Skeletal muscle satellite cell (primary cell): ENCODE measurements around the gene ZNHIT1.
"Not testable (repeated sequence)": the region's sequence is repeated elsewhere in the genome, so short reads cannot be mapped to it uniquely, and the experiment has no call there.

Experiments used
- H3K27me3 ChIP-seq: 2 replicates; pipeline ENCODE4 v1.7.0; 2013; ENCODE audit warnings: low read length; ENCODE audit not compliant: control insufficient read depth, insufficient read depth
- H3K36me3 ChIP-seq: 2 replicates; pipeline ENCODE4 v1.7.0; 2013; ENCODE audit warnings: mild to moderate bottlenecking, control low read depth, low read length; ENCODE audit not compliant: insufficient read depth
- H3K4me1 ChIP-seq: 2 replicates; pipeline ENCODE4 v1.7.0; 2013; ENCODE audit warnings: low read length; ENCODE audit not compliant: control insufficient read depth, insufficient read depth
- H3K4me2 ChIP-seq: 2 replicates; pipeline ENCODE4 v1.7.0; 2013; ENCODE audit warnings: mild to moderate bottlenecking, low read length
- H3K4me3 ChIP-seq: 2 replicates; pipeline ENCODE4 v1.7.0; 2013; ENCODE audit warnings: low read length
- H3K9ac ChIP-seq: 2 replicates; pipeline ENCODE4 v1.7.0; 2013; ENCODE audit warnings: mild to moderate bottlenecking, low read depth, low read length, moderate library complexity
- H3K9me3 ChIP-seq: replicated peaks from 2 replicates; pipeline ENCODE4 v1.7.0; 2013; ENCODE audit warnings: mild to moderate bottlenecking, control low read depth, low read length

The ZNHIT1 gene

DNA sequence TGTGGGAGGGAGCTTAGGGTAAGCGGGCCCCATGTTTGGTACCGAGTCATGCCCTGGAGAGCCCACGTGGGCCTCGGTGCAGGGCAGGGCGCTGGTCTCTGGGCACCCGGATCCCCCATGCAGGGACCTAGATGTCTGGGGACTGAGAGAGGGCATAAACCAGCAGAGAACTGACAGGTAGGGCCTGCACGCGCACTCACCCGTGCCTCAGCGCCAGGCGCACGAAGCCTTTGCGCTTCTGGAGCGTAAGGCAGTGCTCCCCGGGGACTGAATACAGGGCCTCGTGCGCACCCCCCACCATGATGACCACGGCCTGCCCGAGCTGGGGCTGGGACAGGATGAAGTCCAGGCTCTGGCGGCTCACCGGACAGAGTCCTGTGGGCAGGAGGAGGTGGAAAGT lies 20.0 kb upstream of the ZNHIT1 start:
- H3K9me3 ChIP-seq = no peaks in the 10 kb centered on the region
- peaks cover 29% of the 10 kb centered on the region for H3K27me3 ChIP-seq
- H3K4me3 ChIP-seq = no peak overlapping the region
- H3K4me2 ChIP-seq = no peak overlapping the region
- no peak overlapping the region for H3K9ac ChIP-seq
- H3K4me1 ChIP-seq = peaks cover 7% of the 10 kb centered on the region
- H3K36me3 ChIP-seq = no peaks in the 10 kb centered on the region

DNA sequence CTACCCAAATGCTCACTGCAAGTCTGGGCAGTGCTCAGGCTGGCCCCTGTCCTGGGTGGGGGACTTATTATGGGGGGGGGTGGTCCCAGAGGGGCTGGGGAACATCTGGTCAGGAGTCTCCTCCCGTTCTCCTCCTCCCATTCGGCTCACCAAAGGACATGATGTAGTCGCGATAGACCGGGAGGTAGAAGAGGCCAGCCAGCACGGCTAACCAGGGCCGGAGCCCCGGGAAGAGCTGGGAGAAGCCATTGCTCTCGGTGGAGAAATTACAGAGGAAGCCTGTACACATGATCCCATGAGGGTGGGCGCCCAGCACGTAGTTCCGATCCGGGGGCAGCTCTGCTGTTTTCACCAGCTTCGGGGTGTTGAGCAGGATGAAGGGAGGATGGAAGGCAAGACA lies 19.5 kb upstream of the ZNHIT1 start:
- no peak overlapping the region for H3K9ac ChIP-seq
- H3K36me3 ChIP-seq = no peaks in the 10 kb centered on the region
- H3K4me2 ChIP-seq = no peak overlapping the region
- peaks cover 7% of the 10 kb centered on the region for H3K4me1 ChIP-seq
- H3K4me3 ChIP-seq = no peak overlapping the region
- no peaks in the 10 kb centered on the region for H3K9me3 ChIP-seq
- peaks cover 33% of the 10 kb centered on the region for H3K27me3 ChIP-seq

DNA sequence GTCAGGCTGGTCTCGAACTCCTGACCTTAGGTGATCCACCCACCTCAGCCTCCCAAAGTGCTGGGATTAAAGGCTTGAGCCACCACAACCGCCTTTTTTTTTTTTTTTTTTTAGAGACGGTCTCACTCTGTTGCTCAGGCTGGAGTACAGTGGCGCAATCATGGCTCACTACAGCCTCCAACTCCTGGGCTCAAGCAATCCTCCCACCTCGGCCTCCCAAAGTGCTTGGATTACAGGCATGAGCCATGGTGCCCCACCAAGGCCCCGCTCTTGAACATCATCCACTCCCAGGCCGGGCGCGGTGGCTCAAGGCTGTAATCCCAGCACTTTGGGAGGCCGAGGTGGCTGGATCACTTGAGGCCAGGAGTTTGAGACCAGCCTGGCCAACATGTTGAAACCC lies 18.4 kb upstream of the ZNHIT1 start:
- not testable (repeated sequence) for H3K36me3 ChIP-seq, H3K4me1 ChIP-seq, H3K4me2 ChIP-seq, H3K4me3 ChIP-seq, H3K9me3 ChIP-seq, H3K9ac ChIP-seq
- peaks cover 33% of the 10 kb centered on the region for H3K27me3 ChIP-seq

DNA sequence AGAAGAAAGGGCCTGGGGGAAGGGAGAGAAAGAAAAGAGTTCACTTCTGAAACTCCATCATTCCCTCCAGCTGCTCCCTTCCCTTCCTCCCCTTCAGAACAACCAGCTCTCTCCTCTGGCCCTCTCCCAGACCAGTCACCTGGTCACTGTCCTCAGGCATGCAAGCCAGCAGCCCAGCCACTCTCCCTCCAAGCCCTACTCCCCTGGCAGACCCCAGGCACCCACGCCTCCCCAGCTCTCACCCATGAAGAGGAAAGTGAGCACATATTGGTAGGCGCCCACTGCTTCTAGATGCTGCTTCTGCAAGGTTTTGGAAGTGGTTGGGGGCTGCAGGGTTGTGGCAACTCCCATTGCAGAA lies 17.5 kb upstream of the ZNHIT1 start:
- Histone ChIP-seq H3K36me3 (no peaks in the 10 kb centered on the region), H3K9ac (no peak overlapping the region), H3K27me3 (peaks cover 33% of the 10 kb centered on the region), H3K4me2 (no peak overlapping the region), H3K4me3 (no peak overlapping the region), H3K4me1 (peaks cover 7% of the 10 kb centered on the region), H3K9me3 (no peaks in the 10 kb centered on the region)

DNA sequence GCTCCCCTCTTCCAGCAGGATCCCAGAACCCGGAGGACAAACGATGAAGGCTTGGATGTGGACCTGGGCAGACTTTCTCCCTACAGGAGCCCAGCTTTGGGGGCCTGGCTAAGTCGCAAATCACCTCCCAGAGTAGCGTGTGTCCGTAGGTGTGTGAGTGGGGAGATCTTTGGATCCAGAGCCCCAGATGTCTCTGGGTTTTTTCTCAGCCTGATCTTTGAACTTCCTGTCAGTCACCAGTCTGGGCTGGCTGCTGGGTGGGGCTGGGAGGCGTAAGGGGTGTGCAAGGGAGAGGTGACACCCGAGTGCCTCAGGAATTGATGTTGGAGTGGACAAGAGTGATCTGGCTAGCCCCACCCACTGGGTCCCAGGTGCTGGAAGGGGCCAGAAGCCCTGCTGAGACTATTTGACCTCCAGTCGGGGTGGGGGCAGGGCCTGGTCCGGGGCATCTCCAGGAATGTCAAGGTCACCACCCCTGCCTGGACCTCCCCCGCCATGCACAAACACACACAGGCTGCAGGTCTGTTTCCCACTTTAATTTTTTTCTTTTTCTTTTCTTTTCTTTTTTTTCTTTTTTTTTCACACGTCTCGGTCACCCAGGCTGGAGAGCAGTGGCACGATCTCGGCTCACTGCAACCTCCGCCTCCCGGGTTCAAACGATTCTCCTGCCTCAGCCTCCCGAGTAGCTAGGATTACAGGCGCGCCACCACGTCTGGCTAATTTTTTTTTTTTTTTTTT lies 16.9 kb upstream of the ZNHIT1 start, which contains the start of gene MOGAT3:
Gene MOGAT3 (minus strand): TSS at position 175 of the 738 bp plus-strand sequence. CDS start 182 bp downstream, outside the sequence.
- no peak within 1 kb of the TSS for H3K4me3 ChIP-seq
- H3K4me2 ChIP-seq = peak within 1 kb of the TSS; percentile 63
- no peaks in the 10 kb centered on the region for H3K9me3 ChIP-seq
- peaks cover 7% of the 10 kb centered on the region for H3K4me1 ChIP-seq
- peaks cover 33% of the 10 kb centered on the region for H3K27me3 ChIP-seq
- no peak within 1 kb of the TSS for H3K9ac ChIP-seq
- H3K36me3 ChIP-seq = peaks cover 3% of the 10 kb centered on the region

DNA sequence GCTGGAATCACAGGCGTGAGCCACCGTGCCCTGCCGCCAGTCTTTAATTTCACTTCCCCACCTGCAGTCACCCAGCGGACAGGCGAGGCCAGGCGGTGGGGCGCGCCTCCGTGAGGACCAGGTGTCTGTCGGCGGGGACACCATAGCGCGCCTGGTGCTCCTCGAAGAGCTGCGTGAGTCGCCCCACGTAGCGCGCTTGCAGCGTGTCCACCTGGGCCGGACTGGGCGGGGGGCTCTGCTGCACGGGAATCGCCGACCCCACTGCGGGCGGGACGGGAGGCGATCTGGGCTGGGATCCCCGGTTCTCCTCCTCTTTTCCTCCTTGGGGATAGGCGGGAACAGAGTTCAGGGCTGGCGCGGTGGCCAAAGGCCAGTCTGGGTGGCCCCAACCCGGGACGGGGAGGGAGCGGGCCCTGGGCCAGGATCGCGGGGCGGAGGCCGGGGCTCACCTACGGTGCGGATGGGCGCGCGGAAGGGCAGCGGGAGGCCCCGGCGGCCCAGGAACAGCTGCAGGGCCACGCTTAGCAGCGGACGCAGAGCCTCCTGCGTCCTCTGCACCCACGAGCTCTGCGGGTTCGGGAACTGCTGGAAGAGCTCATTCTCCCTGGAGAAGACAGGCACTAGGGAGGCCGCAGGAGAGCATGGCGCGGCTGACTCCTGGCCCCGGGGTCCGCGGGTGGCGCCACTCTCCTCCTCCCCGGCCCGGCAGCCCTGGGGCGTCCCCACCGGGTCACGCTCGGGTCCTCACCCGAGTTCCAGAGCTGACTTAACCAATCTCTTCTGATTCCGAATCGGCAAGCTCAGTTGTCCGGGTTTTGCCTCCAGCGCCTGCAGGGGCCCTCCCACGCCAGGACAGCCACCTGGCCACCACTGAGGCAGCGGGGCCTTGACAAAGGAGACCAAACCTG lies 16.0 kb upstream of the ZNHIT1 start:
- peaks cover 33% of the 10 kb centered on the region for H3K27me3 ChIP-seq
- peaks cover 9% of the 10 kb centered on the region for H3K36me3 ChIP-seq
- no peak overlapping the region for H3K9ac ChIP-seq
- no peak overlapping the region for H3K4me3 ChIP-seq
- peak overlapping the region; percentile 63 for H3K4me2 ChIP-seq
- no peaks in the 10 kb centered on the region for H3K9me3 ChIP-seq
- peaks cover 7% of the 10 kb centered on the region for H3K4me1 ChIP-seq

DNA sequence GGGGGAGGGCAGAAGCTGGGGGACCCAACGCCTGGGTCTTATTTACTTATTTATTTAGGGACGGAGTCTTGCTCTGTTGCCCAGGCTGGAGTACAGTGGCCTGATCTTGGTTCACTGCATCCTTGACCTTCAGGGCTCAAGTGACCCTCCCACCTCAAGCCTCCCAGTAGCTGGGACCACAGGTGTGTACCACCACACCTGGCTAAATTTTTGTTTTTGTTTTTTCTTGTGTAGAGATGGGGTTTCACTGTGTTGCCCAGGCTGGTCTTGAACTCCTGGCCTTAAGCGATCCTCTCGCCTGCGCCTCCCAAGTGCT lies 15.4 kb upstream of the ZNHIT1 start:
- peaks cover 7% of the 10 kb centered on the region for H3K4me1 ChIP-seq
- no peak overlapping the region for H3K9ac ChIP-seq
- H3K27me3 ChIP-seq = peaks cover 33% of the 10 kb centered on the region
- H3K4me3 ChIP-seq = no peak overlapping the region
- H3K4me2 ChIP-seq = no peak overlapping the region
- H3K36me3 ChIP-seq = peaks cover 13% of the 10 kb centered on the region
- no peaks in the 10 kb centered on the region for H3K9me3 ChIP-seq

DNA sequence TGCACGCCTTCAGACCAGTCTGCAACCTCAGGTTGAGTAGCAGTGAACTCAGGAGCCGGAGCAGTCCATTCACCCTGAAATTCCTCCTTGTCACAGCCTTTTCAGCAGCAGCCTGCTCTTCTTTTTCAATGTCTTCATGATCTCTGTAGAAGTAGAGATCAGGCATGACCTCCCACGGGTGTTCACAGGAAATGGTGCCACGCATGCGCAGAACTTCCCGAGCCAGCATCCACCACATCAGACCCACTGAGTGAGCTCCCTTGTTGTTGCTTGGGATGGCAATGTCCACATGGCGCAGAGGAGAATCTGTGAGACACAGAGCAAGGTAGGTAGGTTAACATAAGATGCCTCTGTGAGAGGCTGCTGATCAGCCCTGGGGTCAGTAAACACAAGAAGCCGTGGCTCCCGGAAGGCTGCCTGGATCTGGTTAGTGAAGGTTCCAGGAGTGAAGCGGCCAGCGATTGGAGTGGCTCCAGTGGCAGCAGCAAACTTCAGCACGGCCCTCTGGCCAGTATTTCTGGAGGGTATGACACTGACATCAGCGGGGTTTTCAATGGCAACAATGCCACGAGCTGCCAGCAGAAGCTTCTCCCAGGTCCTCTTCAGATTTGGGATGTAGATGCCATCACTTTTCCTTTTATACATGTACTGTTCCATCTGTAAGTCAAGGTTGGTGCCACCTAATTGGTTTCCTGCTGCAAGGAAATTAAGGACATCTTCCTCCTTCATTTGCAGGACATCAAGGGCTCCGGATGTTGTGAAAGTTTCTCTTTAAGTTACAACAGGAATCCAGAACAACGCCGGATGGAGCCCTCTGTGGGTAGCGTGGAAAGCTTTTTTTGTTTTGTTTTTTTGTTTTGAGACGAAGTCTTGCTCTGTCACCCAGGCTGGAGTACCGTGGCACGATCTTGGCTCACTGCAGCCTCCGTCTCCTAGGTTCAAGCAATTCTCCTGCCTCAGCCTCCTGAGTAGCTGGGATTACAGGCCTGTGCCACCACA lies 13.9 kb upstream of the ZNHIT1 start:
- H3K4me3 ChIP-seq, H3K4me1 ChIP-seq, H3K9me3 ChIP-seq, H3K9ac ChIP-seq: not testable (repeated sequence)
- Histone ChIP-seq H3K27me3 (peaks cover 33% of the 10 kb centered on the region), H3K36me3 (peaks cover 18% of the 10 kb centered on the region), H3K4me2 (peak overlapping the region; percentile 8)

DNA sequence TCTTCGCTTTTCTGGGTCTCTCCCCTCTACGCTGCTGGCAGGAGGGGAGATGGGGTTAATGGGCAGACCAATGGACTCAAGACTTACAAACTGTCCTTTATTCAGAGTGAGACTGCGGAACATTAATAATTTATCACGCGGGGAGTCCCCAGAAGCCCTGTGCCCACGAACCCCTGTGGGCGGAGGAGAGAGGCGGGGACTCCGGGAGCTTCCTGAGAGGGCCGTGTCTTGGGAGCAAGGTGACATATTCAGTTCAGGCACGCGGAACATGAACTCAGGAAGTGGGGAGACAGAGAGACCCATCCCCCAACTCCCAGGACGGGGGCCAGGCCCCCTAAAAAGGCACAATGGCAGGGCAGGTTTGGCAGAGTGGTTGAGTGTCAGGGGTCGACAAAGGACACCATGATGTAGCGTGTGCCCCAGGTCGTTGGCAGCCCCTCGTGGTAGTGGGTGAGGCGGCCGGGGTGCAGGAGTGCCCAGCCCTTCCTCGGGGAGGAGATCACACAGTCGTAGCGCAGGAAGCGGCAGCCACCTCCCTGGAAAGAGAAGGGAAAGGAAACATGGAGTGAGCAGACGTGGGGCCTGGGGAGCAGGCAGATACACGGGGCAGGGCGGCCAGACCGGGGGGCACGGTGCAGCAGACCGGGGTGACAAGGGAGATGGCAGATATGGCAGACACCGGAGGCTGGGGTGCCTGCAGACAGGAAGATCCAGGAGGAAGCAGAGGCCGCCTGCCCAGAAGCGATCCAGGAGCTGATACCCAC lies 11.9 kb upstream of the ZNHIT1 start:
- no peak overlapping the region for H3K4me3 ChIP-seq
- peaks cover 20% of the 10 kb centered on the region for H3K27me3 ChIP-seq
- no peak overlapping the region for H3K4me2 ChIP-seq
- H3K36me3 ChIP-seq = peaks cover 32% of the 10 kb centered on the region
- H3K9ac ChIP-seq = no peak overlapping the region
- no peaks in the 10 kb centered on the region for H3K9me3 ChIP-seq
- peaks cover 7% of the 10 kb centered on the region for H3K4me1 ChIP-seq

DNA sequence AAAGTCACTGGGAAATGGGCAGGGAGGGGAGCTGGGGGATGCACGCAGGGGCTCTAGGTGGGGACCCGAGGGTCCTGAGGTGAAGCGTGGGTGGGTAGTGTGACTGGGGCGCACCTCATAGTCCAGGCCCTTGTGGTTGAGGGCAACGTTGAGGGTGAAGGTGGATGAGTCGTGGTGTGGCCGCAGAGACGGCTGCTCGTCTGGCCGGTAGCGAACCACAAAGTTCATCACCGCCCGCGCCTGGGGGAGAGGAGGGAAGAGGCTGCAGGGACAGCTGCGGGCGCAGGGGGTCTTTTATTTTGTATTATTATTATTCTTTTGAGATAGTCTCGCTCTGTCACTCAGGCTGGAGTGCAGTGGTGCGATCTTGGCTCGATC lies 11.3 kb upstream of the ZNHIT1 start:
- H3K36me3 ChIP-seq = peaks cover 35% of the 10 kb centered on the region
- peaks cover 17% of the 10 kb centered on the region for H3K27me3 ChIP-seq
- no peak overlapping the region for H3K4me3 ChIP-seq

More for the DNA sequence above, 11.3 kb upstream of the ZNHIT1 start:
- H3K4me1 ChIP-seq = peaks cover 6% of the 10 kb centered on the region
- H3K9me3 ChIP-seq = no peaks in the 10 kb centered on the region
- no peak overlapping the region for H3K9ac ChIP-seq
- H3K4me2 ChIP-seq = no peak overlapping the region
